K562 (cell line): ENCODE data around the gene TFAP2A. TPM values are rescaled to one million over a fixed set of nuclear protein-coding genes. Genes with fewer than 3 reads are reported as not detected.

ENCODE experiments used
- CSDE1 ChIP-seq, 2 experiments: fragments of 450-650 bp; IDR thresholded peaks; 2 replicates each; pipeline ENCODE4 v1.6.1; 2016; ENCODE audit warnings: mild to moderate bottlenecking in 1 of 2
- DPF2 ChIP-seq: fragments of 450-650 bp; IDR thresholded peaks from 2 replicates; pipeline ENCODE4 v1.6.1; 2016
- GTF2F1 ChIP-seq: IDR thresholded peaks from 2 replicates; pipeline ENCODE4 v1.6.1; 2011; ENCODE audit warnings: low read depth, low read length, improper control_type of control experiment
- HCFC1 ChIP-seq: IDR thresholded peaks from 2 replicates; pipeline ENCODE4 v1.6.1; 2012; ENCODE audit warnings: low read depth, low read length, improper control_type of control experiment
- LEF1 ChIP-seq: fragments of 450-650 bp; IDR thresholded peaks from 2 replicates; pipeline ENCODE4 v1.6.1; 2016; ENCODE audit warnings: mild to moderate bottlenecking
- NFE2 ChIP-seq: IDR thresholded peaks from 2 replicates; pipeline ENCODE4 v1.6.1; 2014; ENCODE audit warnings: antibody characterized with exemption, low read depth
- PTRF ChIP-seq: fragments of 450-650 bp; IDR thresholded peaks from 2 replicates; pipeline ENCODE4 v1.6.1; 2016; ENCODE audit warnings: mild to moderate bottlenecking, missing genetic modification characterization, missing compliant biosample characterization
- RBM17 ChIP-seq: fragments of 200-400 bp; formaldehyde crosslinking; IDR thresholded peaks from 2 replicates; pipeline ENCODE4 v1.6.1; 2017; ENCODE audit warnings: low read depth, mild to moderate bottlenecking, low read length, borderline replicate concordance
- SMAD4 ChIP-seq: fragments of 250-450 bp; sonication (Bioruptor Pico); conservative IDR thresholded peaks from 2 replicates; pipeline ENCODE4 v1.8.0; 2021; ENCODE audit warnings: inconsistent platforms, mild to moderate bottlenecking, moderate library complexity
- TRIM24 ChIP-seq, 2 experiments: fragments of 450-650 bp; IDR thresholded peaks; 2 replicates each; pipeline ENCODE4 v1.6.1; 2016
- ZBTB7A ChIP-seq: IDR thresholded peaks from 2 replicates; pipeline ENCODE4 v1.6.1; 2011; ENCODE audit warnings: low read depth, mild to moderate bottlenecking, low read length, moderate library complexity, borderline replicate concordance; ENCODE audit not compliant: control insufficient read depth
- ZFPM2 ChIP-seq: fragments of 250-450 bp; sonication (Bioruptor Pico); IDR thresholded peaks from 2 replicates; pipeline ENCODE4 v1.5.1; 2022; ENCODE audit warnings: mild to moderate bottlenecking
- ZNF561 ChIP-seq: fragments of 450-650 bp; formaldehyde crosslinking; conservative IDR thresholded peaks from 2 replicates; pipeline ENCODE4 v1.4.0; 2020; ENCODE audit warnings: mild to moderate bottlenecking, moderate library complexity
- ZNF583 ChIP-seq: fragments of 250-450 bp; sonication (Bioruptor Pico); IDR thresholded peaks from 2 replicates; pipeline ENCODE4 v1.4.0; 2020
- polyA plus RNA-seq, 8 experiments: library from polyadenylated mRNA; depleted of rRNA in 4 of 8; stranded (reverse) in 5 of 8; unstranded in 3 of 8; fragments of >200 nt; fragmentation: Nextera tagmentation in 2 of 8; fragmentation: Illumina TruSeq in 1 of 8; extraction: Ambion mirVana in 2 of 8; extraction: Trizol in 1 of 8; gene quantifications; 2 replicates each; pipeline versions ENCODE4 v1.2.1 to v1.2.3, GENCODE V29; 2011 to 2014; ENCODE audit warnings: inconsistent platforms in 1 of 8, missing spikeins in 1 of 8
- total RNA-seq, 7 experiments: library from RNA; depleted of rRNA in 6 of 7; stranded (reverse); fragments of >200 nt in 6 of 7; fragmentation: Illumina TruSeq in 2 of 7; extraction: Trizol in 2 of 7; gene quantifications; 2 replicates each; pipeline versions ENCODE4 v1.2.1 to v1.2.3, GENCODE V29; 2011 to 2021; ENCODE audit warnings: low replicate concordance in 1 of 7
- TF ChIP-seq, protein P1 (sequence below): fragments of 450-650 bp; IDR thresholded peaks from 2 replicates; pipeline ENCODE4 v1.6.1; 2016; ENCODE audit warnings: borderline replicate concordance
- TF ChIP-seq, protein P2 (sequence below): fragments of 250-450 bp; sonication (Bioruptor Pico); IDR thresholded peaks from 2 replicates; pipeline ENCODE4 v1.9.0; 2021; ENCODE audit warnings: mild to moderate bottlenecking, inconsistent platforms
- TF ChIP-seq, protein P3 (sequence below): sonication (generic); formaldehyde crosslinking; IDR thresholded peaks from 2 replicates; pipeline ENCODE4 v1.8.0; 2023; ENCODE audit warnings: mild to moderate bottlenecking, missing genetic modification reagents
- TF ChIP-seq, protein P4 (sequence below), 2 experiments: fragments of 450-650 bp in 1 of 2; sonication (generic) in 1 of 2; formaldehyde crosslinking; conservative IDR thresholded peaks; 2 replicates each; pipeline versions ENCODE4 v1.4.0 to v1.8.1; 2020 to 2022; ENCODE audit warnings: mild to moderate bottlenecking in 1 of 2, missing genetic modification reagents in 1 of 2
- TF ChIP-seq, protein P5 (sequence below), 2 experiments: fragments of 450-650 bp; conservative IDR thresholded peaks; 2 replicates each; pipeline ENCODE4 v1.6.1; 2017; ENCODE audit warnings: mild to moderate bottlenecking in 2 of 2, moderate library complexity in 2 of 2

Gene TFAP2A
- total and polyA plus RNA-seq, 9 of the 15 experiments (the other 6 are each of a cell fraction or from before 2014, with no cell fraction given): 0.14 to 0.53 (median 0.19) TPM; not detected in 1

DNA sequence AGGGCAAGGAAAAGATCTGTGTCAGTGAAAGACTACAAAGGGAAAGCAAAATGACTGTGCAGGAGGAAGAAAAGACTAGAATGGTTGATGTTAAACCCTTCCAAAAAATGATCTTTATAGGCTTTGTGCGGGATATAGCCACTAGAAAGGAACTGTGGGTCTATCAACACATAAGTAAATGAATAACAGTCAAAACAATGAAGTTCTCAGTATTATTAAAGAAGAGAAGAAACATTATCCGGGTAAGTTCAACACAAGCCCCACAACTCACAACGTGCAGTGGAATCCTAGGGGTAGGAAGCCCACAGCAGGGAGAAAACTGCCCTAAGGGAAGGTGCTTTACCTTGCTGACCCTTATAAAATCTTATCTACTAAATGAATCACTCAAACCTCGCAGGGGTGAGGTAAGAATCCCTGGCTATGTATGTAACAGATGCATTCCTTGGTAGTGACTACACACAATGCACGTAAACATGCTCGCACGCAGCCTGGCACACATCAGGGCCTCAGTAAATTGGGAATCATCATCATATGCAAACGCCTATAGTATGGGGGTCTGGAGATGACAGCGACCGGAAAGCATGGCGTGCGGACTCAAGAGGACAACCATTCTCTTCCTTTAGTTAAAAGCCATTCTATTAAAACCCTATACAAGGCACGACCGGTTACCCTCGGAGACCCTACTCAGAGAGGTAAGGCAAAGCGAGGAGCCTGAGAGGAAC, 11.3 kb downstream of the TFAP2A start (continued):
- TF ChIP-seq SMAD4 (CRISPR knock-in tag) (0 out of 2 replicates have a peak, but pooled peaks have one; percentile 17), PTRF (tag) (no peak), DPF2 (0 out of 2 replicates have a peak, but pooled peaks have one; percentile 52), HCFC1 (no peak), ZFPM2 (no peak), GTF2F1 (no peak), ZNF583 (CRISPR knock-in tag) (peak; percentile 52; the same call in 1 of the 2 replicates), ZNF561 (CRISPR knock-in tag) (no peak), TRIM24 (IDR thresholded peaks at IDR 0.05) (no peak), ZBTB7A (0 out of 2 replicates have a peak, but pooled peaks have one; percentile 51), CSDE1 (IDR thresholded peaks at IDR 0.05) (peak in 1 of 2 experiments; percentile 63; a peak in 1 of 4 replicates), LEF1 (peak; percentile 25; the same call in 1 of the 2 replicates), NFE2 (no peak), RBM17 (no peak)
- TF ChIP-seq, protein P1, sequence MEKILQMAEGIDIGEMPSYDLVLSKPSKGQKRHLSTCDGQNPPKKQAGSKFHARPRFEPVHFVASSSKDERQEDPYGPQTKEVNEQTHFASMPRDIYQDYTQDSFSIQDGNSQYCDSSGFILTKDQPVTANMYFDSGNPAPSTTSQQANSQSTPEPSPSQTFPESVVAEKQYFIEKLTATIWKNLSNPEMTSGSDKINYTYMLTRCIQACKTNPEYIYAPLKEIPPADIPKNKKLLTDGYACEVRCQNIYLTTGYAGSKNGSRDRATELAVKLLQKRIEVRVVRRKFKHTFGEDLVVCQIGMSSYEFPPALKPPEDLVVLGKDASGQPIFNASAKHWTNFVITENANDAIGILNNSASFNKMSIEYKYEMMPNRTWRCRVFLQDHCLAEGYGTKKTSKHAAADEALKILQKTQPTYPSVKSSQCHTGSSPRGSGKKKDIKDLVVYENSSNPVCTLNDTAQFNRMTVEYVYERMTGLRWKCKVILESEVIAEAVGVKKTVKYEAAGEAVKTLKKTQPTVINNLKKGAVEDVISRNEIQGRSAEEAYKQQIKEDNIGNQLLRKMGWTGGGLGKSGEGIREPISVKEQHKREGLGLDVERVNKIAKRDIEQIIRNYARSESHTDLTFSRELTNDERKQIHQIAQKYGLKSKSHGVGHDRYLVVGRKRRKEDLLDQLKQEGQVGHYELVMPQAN: no peak
- TF ChIP-seq, protein P2, sequence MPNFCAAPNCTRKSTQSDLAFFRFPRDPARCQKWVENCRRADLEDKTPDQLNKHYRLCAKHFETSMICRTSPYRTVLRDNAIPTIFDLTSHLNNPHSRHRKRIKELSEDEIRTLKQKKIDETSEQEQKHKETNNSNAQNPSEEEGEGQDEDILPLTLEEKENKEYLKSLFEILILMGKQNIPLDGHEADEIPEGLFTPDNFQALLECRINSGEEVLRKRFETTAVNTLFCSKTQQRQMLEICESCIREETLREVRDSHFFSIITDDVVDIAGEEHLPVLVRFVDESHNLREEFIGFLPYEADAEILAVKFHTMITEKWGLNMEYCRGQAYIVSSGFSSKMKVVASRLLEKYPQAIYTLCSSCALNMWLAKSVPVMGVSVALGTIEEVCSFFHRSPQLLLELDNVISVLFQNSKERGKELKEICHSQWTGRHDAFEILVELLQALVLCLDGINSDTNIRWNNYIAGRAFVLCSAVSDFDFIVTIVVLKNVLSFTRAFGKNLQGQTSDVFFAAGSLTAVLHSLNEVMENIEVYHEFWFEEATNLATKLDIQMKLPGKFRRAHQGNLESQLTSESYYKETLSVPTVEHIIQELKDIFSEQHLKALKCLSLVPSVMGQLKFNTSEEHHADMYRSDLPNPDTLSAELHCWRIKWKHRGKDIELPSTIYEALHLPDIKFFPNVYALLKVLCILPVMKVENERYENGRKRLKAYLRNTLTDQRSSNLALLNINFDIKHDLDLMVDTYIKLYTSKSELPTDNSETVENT (CRISPR knock-in tag): no peak
- TF ChIP-seq, protein P3, sequence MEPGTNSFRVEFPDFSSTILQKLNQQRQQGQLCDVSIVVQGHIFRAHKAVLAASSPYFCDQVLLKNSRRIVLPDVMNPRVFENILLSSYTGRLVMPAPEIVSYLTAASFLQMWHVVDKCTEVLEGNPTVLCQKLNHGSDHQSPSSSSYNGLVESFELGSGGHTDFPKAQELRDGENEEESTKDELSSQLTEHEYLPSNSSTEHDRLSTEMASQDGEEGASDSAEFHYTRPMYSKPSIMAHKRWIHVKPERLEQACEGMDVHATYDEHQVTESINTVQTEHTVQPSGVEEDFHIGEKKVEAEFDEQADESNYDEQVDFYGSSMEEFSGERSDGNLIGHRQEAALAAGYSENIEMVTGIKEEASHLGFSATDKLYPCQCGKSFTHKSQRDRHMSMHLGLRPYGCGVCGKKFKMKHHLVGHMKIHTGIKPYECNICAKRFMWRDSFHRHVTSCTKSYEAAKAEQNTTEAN (CRISPR knock-in tag): no peak
- TF ChIP-seq, protein P4, sequence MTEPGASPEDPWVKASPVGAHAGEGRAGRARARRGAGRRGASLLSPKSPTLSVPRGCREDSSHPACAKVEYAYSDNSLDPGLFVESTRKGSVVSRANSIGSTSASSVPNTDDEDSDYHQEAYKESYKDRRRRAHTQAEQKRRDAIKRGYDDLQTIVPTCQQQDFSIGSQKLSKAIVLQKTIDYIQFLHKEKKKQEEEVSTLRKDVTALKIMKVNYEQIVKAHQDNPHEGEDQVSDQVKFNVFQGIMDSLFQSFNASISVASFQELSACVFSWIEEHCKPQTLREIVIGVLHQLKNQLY (CRISPR knock-in tag; conservative IDR thresholded peaks at IDR 0.05): no peak
- TF ChIP-seq, protein P5, sequence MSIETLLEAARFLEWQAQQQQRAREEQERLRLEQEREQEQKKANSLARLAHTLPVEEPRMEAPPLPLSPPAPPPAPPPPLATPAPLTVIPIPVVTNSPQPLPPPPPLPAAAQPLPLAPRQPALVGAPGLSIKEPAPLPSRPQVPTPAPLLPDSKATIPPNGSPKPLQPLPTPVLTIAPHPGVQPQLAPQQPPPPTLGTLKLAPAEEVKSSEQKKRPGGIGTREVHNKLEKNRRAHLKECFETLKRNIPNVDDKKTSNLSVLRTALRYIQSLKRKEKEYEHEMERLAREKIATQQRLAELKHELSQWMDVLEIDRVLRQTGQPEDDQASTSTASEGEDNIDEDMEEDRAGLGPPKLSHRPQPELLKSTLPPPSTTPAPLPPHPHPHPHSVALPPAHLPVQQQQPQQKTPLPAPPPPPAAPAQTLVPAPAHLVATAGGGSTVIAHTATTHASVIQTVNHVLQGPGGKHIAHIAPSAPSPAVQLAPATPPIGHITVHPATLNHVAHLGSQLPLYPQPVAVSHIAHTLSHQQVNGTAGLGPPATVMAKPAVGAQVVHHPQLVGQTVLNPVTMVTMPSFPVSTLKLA (conservative IDR thresholded peaks at IDR 0.05): 0 out of 4 replicates have a peak, but pooled peaks have one; percentile 15 to 33
